ENCODE results near the gene MYD88. TPM values are rescaled to one million over a fixed set of nuclear protein-coding genes. Genes with fewer than 3 reads are reported as not detected.

Gene MYD88
- total RNA-seq, 2 experiments from 2014 or later, result 16.3 to 29.4 TPM

- H2AFZ ChIP-seq (ENCODE audit: low read length), result no peak overlapping the region
- CTCF ChIA-PET (ENCODE audit: unreplicated experiment), result no interaction called here
- H3K79me2 ChIP-seq (ENCODE audit: insufficient read depth, low read depth, low read length), result no peaks in the 10 kb centered on the region
- no peak overlapping the region for H3K4me3 ChIP-seq (ENCODE audit: low read depth, low read length, poor library complexity, severe bottlenecking)
- H3K9me3 ChIP-seq (ENCODE audit: low read length), result peaks cover 10% of the 10 kb centered on the region; the same call in 1 of the 2 replicates
- no TSS peak for BruUV-seq (replicated peaks)
- no peak overlapping the region for H3K4me2 ChIP-seq (ENCODE audit: low read length)
- H3K4me1 ChIP-seq (ENCODE audit: insufficient read depth, low read length, poor library complexity, severe bottlenecking), result no peaks in the 10 kb centered on the region
- no peak overlapping the region for H3K27ac ChIP-seq (ENCODE audit: low read depth, low read length, poor library complexity, severe bottlenecking)
- POLR2A ChIA-PET, result no interaction called here
- H4K20me1 ChIP-seq (ENCODE audit: insufficient read depth, low read length), result no peaks in the 10 kb centered on the region
- no peaks in the 10 kb centered on the region for H3K36me3 ChIP-seq (ENCODE audit: insufficient read depth, low read length)
- no peaks in the 10 kb centered on the region for H3K9me2 ChIP-seq (ENCODE audit: insufficient read depth, low read length)
- TF ChIP-seq EZH2phosphoT487 (IDR thresholded peaks at IDR 0.05; ENCODE audit: borderline replicate concordance, low read depth, low read length) (no peak), CTCF (conservative IDR thresholded peaks at IDR 0.05; ENCODE audit: low read length) (no peak)
- intact Hi-C loops (cut with micrococcal nuclease; ENCODE audit: unreplicated experiment), result no loop called here
- no peak for DNase-seq (ENCODE audit: low spot score)
Measured at GRCh38 chr3:38108649-38109579, 29.5 kb upstream of the MYD88 start.

GRCh38 chr3:38109580-38110313 lies 28.7 kb upstream of the MYD88 start:
- CTCF ChIA-PET (ENCODE audit: unreplicated experiment), result no interaction called here
- no peaks in the 10 kb centered on the region for H3K4me1 ChIP-seq (ENCODE audit: insufficient read depth, low read length, poor library complexity, severe bottlenecking)
- H2AFZ ChIP-seq (ENCODE audit: low read length), result no peak overlapping the region
- H3K4me3 ChIP-seq (ENCODE audit: low read depth, low read length, poor library complexity, severe bottlenecking), result no peak overlapping the region
- no peaks in the 10 kb centered on the region for H3K79me2 ChIP-seq (ENCODE audit: insufficient read depth, low read depth, low read length)
- POLR2A ChIA-PET, result no interaction called here
- no peaks in the 10 kb centered on the region for H3K9me2 ChIP-seq (ENCODE audit: insufficient read depth, low read length)
- no peak overlapping the region for H3K27ac ChIP-seq (ENCODE audit: low read depth, low read length, poor library complexity, severe bottlenecking)
- no peak overlapping the region for H3K4me2 ChIP-seq (ENCODE audit: low read length)
- intact Hi-C loops (cut with micrococcal nuclease; ENCODE audit: unreplicated experiment), result no loop called here
- no peaks in the 10 kb centered on the region for H3K36me3 ChIP-seq (ENCODE audit: insufficient read depth, low read length)
- DNase-seq (ENCODE audit: low spot score), result no peak
- no peak for TF ChIP-seq CTCF (conservative IDR thresholded peaks at IDR 0.05; ENCODE audit: low read length)
- no peak for TF ChIP-seq EZH2phosphoT487 (IDR thresholded peaks at IDR 0.05; ENCODE audit: borderline replicate concordance, low read depth, low read length)
- no peaks in the 10 kb centered on the region for H4K20me1 ChIP-seq (ENCODE audit: insufficient read depth, low read length)
- peaks cover 9% of the 10 kb centered on the region; the same call in 1 of the 2 replicates for H3K9me3 ChIP-seq (ENCODE audit: low read length)
- BruUV-seq (replicated peaks), result no TSS peak
